ENCODE results near the gene IL20.

DNA sequence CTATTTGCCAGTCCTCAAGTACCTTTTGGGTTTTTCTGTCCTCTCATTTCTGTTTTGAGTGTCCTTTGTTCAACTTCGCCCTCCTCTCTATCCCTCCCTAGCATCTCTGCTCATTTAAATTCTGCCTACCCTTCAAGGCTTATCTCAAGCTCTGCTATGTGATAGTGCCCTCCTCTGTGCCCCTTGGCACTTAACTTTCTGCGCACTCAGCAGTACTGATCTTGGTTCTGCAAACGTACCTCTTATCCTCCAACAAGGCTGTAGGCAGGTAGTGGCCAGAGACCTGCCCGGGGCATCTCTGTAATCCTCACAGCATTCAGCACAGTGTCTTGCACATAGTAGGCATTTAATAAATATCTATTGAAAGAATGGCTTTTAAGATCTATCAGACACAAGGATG is 5.3 kb upstream of the IL20 start:
- no peak for TF ChIP-seq POLR2A (IDR thresholded peaks at IDR 0.05)
- TF ChIP-seq, protein P1, sequence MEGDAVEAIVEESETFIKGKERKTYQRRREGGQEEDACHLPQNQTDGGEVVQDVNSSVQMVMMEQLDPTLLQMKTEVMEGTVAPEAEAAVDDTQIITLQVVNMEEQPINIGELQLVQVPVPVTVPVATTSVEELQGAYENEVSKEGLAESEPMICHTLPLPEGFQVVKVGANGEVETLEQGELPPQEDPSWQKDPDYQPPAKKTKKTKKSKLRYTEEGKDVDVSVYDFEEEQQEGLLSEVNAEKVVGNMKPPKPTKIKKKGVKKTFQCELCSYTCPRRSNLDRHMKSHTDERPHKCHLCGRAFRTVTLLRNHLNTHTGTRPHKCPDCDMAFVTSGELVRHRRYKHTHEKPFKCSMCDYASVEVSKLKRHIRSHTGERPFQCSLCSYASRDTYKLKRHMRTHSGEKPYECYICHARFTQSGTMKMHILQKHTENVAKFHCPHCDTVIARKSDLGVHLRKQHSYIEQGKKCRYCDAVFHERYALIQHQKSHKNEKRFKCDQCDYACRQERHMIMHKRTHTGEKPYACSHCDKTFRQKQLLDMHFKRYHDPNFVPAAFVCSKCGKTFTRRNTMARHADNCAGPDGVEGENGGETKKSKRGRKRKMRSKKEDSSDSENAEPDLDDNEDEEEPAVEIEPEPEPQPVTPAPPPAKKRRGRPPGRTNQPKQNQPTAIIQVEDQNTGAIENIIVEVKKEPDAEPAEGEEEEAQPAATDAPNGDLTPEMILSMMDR (IDR thresholded peaks at IDR 0.05), result no peak
- TF ChIP-seq POLR2AphosphoS5 (IDR thresholded peaks at IDR 0.05), result no peak
- no peak for TF ChIP-seq EP300 (IDR thresholded peaks at IDR 0.05)
